ENCODE results near the gene EHD1. TPM values are rescaled to one million over a fixed set of nuclear protein-coding genes. Genes with fewer than 3 reads are reported as not detected.
A peak's percentile ranks its signal among the peaks of the same experiment; 100 is the strongest.

EHD1 gene
- total RNA-seq, 1 donor from 2014 or later, result 86.8 TPM

DNA sequence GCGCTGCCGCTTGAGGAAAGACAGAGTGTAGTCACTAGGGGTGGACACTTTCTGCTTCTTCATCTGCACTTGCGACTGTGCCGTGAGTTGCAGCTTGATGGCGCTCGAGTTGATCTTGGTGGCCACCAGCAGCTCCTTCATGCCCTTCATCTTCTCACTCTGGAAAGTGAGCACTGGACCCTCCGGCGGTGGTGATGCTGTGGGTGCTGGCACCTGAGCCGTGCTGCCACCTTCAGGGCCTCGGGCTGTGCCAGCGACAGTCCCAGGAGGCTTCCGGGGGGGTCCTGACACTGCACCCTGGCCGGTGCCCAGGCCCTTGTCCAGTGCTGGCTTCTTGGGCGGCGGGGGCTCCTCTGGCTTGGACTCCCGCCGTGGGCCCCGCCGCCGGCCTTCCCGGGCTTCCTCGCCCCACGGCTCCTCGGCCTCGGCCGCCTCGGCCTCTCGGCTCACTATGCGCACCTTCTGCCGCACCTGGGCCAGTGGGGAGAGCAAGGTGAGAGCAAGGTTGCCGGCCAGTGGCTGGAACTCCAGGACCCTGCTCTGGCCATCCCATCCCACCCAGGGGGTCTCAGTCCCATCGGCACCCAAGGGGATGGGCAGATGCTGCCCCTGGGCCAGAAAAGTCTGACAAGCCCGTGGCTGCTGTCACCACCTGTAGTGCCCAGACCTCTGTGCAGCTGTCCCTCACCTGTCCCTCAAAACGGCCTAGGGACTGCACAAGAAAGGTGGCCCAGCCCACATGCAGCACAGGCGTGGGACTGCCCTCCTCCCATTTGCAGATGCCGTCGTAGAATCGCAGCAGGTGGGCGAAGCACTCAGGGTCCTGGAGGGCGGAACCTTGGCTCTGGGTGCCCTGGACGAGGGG is 73.8 kb downstream of the EHD1 start:
- Mint-ChIP-seq H3K27me3 (ENCODE audit: low read depth) (no peaks in the 10 kb centered on the region), H3K27ac (no peak overlapping the region), H3K9me3 (no peaks in the 10 kb centered on the region), H3K36me3 (peaks cover 13% of the 10 kb centered on the region), H3K4me3 (peak overlapping the region; percentile 88), H3K4me1 (peaks cover 15% of the 10 kb centered on the region)
- DNase-seq (ENCODE audit: low spot score in 2 of 2, unreplicated experiment in 2 of 2), result no peak
- TF ChIP-seq, protein P1, sequence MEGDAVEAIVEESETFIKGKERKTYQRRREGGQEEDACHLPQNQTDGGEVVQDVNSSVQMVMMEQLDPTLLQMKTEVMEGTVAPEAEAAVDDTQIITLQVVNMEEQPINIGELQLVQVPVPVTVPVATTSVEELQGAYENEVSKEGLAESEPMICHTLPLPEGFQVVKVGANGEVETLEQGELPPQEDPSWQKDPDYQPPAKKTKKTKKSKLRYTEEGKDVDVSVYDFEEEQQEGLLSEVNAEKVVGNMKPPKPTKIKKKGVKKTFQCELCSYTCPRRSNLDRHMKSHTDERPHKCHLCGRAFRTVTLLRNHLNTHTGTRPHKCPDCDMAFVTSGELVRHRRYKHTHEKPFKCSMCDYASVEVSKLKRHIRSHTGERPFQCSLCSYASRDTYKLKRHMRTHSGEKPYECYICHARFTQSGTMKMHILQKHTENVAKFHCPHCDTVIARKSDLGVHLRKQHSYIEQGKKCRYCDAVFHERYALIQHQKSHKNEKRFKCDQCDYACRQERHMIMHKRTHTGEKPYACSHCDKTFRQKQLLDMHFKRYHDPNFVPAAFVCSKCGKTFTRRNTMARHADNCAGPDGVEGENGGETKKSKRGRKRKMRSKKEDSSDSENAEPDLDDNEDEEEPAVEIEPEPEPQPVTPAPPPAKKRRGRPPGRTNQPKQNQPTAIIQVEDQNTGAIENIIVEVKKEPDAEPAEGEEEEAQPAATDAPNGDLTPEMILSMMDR (IDR thresholded peaks at IDR 0.05; ENCODE audit: unreplicated experiment), result no peak

DNA sequence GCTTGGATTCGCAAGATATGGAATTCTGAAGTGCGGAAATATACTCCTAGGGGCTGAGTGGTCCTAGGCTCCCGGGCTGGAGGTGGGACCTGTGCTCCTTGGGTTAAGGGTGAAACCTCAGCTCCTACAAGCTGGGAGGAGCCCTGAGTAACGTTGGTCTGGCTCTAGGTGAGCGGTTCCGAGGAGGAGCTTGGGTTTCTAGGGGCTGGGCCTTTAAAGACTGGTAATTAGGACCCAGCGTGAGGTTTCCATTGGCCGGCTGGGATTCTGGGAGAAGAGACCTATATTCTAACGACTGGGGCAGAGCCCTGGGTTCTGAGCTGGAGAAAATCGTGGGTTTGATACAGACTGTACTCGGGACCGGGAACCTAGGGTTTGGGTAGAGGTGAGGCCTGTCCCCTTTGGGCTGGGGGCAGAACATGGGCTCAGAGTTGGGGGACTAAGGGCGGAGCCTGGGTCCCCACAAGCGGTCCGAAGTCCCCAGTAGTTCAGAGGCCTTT is 74.5 kb downstream of the EHD1 start:
- H3K27me3 Mint-ChIP-seq (ENCODE audit: low read depth), result no peaks in the 10 kb centered on the region
- TF ChIP-seq, protein P1 (IDR thresholded peaks at IDR 0.05; ENCODE audit: unreplicated experiment), result no peak
- DNase-seq (ENCODE audit: low spot score in 2 of 2, unreplicated experiment in 2 of 2), result no peak

DNA sequence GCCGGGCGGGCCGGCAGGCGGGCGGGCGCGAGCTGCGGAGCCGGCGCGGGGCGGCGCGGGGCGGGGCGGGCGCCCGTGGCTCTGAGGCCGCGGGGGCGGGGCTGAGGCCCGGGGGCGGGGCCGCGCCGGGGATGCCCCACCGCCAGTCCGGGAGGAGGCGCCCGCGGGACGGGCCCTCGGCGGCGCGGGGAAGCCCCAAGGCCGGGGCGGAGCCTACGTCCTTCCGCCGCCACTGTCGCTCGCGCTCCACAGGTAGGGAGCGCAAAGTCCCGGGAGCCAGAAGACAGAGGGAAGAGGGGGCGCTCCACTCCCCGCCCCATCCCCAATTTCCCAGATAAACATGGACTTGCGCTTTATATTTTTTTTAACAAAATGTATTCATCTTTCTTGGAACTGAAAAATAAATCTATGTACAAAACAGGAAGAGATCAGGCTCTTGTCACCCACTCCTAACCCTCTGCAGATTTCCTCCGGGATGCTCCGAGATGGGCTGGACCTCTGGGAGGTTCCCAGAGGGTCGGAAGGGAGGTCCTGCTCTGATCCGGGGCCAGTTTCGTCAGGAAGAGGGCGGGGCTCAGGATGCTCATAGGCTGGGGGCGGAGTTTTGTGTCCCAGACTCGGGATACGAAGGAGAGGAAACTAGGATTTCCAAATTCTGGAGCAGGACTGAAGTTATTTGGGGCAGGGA is 75.1 kb downstream of the EHD1 start, which contains the start of gene MAP4K2:
Gene MAP4K2, minus strand, starts transcription at position 57 of the 688 bp plus-strand sequence. CDS start 65 bp downstream, outside the sequence.
- peaks cover 13% of the 10 kb centered on the region for H3K36me3 Mint-ChIP-seq
- H3K27ac Mint-ChIP-seq, result peak within 1 kb of the TSS; percentile 97
- peak within 1 kb of the TSS; percentile 88 for H3K4me3 Mint-ChIP-seq
- H3K27me3 Mint-ChIP-seq (ENCODE audit: low read depth), result no peaks in the 10 kb centered on the region
- TF ChIP-seq, protein P1 (IDR thresholded peaks at IDR 0.05; ENCODE audit: unreplicated experiment), result no peak
- H3K9me3 Mint-ChIP-seq, result no peaks in the 10 kb centered on the region
- peak; percentile 87 to 91 for DNase-seq (ENCODE audit: low spot score in 2 of 2, unreplicated experiment in 2 of 2)
- peaks cover 10% of the 10 kb centered on the region for H3K4me1 Mint-ChIP-seq

More for the DNA sequence above, 74.5 kb downstream of the EHD1 start:
- Mint-ChIP-seq H3K9me3 (no peaks in the 10 kb centered on the region), H3K4me3 (peak overlapping the region; percentile 88), H3K27ac (peak overlapping the region; percentile 97), H3K36me3 (peaks cover 13% of the 10 kb centered on the region), H3K4me1 (peaks cover 10% of the 10 kb centered on the region)

DNA sequence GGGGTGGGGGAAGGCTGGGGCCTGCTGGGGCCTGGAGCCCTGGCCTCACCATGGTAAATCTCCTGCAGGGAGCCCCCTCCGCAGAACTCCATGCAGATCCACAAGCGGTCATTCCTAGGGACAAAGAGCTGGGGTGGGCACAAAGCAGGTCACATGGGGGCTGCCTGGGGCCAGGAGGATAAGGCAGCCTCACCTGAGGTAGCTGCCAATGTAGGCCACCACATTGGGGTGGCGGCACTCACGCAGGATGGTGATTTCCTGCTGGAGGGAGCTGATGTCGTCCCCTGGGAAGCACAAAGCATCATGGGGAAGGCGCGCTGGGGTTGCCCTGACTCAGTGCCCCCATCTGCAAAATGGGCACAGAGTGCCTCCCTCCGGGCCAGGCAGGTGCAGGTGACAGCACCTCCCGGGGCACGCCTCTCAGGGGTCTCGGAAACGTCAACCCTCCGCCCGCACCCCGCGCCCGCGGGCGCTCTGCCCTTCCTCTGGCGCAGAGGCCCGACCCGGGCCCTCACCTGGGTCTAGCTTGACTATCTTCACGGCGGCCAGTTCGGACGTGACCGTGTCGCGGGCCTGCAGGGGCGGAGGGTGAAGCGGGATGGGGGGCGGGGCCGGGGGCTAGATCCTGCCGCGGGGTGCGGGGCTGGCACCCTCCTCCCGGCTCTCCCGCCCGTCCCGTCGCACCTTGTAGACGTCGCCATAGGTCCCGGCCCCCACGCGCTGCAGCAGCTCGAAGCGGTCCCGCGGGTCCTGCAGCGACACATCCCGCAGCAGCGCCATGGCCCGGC is 75.9 kb downstream of the EHD1 start:
- DNase-seq (ENCODE audit: low spot score in 2 of 2, unreplicated experiment in 2 of 2), result no peak
- Mint-ChIP-seq H3K4me3 (peak overlapping the region; percentile 65), H3K36me3 (peaks cover 13% of the 10 kb centered on the region), H3K27me3 (ENCODE audit: low read depth) (no peaks in the 10 kb centered on the region), H3K27ac (no peak overlapping the region), H3K4me1 (peaks cover 10% of the 10 kb centered on the region), H3K9me3 (no peaks in the 10 kb centered on the region)
- TF ChIP-seq, protein P1 (IDR thresholded peaks at IDR 0.05; ENCODE audit: unreplicated experiment), result no peak

Small RNA genes within 50 kb of the gene (microRNA-seq; reads per million reads assigned to microRNA genes)
- gene MIR6749, result not detected
- 3.5 reads per million, percentile 9 among the genes with 10 or more reads in this experiment for gene MIR6750

Other genes starting within 250 kb of the EHD1 start
- gene NRXN2, start 155.4 kb downstream of the EHD1 start, total RNA-seq, result 9.8 to 14.0 TPM (median 12.0 TPM) in 3 replicates
- gene RASGRP2, start 134.5 kb downstream of the EHD1 start, total RNA-seq, result 1.4 to 2.0 TPM (median 1.8 TPM) in 3 replicates
- gene PYGM, start 118.6 kb downstream of the EHD1 start, total RNA-seq, result 6.4 to 7.6 TPM (median 7.1 TPM) in 3 replicates
- 529 to 536 TPM (median 533 TPM) in 3 replicates for gene SF1, start 100.1 kb downstream of the EHD1 start, total RNA-seq
- 23.7 to 25.8 TPM (median 25.0 TPM) in 3 replicates for gene MAP4K2, start 75.4 kb downstream of the EHD1 start, total RNA-seq
- 44.5 to 45.4 TPM (median 44.9 TPM) in 3 replicates for gene MEN1, start 68.1 kb downstream of the EHD1 start, total RNA-seq
- 24.6 to 30.1 TPM (median 25.0 TPM) in 3 replicates for gene CDC42BPG, start 34.0 kb downstream of the EHD1 start, total RNA-seq
- 29.8 to 32.9 TPM (median 31.7 TPM) in 3 replicates for gene ATG2A, start 38.6 kb upstream of the EHD1 start, total RNA-seq
- 12.3 to 14.4 TPM (median 13.5 TPM) in 3 replicates for gene PPP2R5B, start 46.1 kb upstream of the EHD1 start, total RNA-seq
- gene GPHA2, start 57.3 kb upstream of the EHD1 start, total RNA-seq, result not detected in 3 replicates
- not detected in 3 replicates for gene MAJIN, start 93.5 kb upstream of the EHD1 start, total RNA-seq
- 1.5 to 1.9 TPM (median 1.7 TPM) in 3 replicates for gene BATF2, start 118.3 kb upstream of the EHD1 start, total RNA-seq
- 79.9 to 87.3 TPM (median 84.4 TPM) in 3 replicates for gene ARL2, start 135.5 kb upstream of the EHD1 start, total RNA-seq
- 19.2 to 21.0 TPM (median 20.8 TPM) in 3 replicates for gene SNX15, start 148.8 kb upstream of the EHD1 start, total RNA-seq
- gene SAC3D1, start 162.6 kb upstream of the EHD1 start, total RNA-seq, result 15.3 to 16.3 TPM (median 16.1 TPM) in 3 replicates
- 1.2 to 1.8 TPM (median 1.5 TPM) in 3 replicates for gene NAALADL1, start 179.9 kb upstream of the EHD1 start, total RNA-seq
- gene CDCA5, start 205.4 kb upstream of the EHD1 start, total RNA-seq, result 16.4 to 17.0 TPM (median 16.5 TPM) in 3 replicates
- 43.4 to 46.2 TPM (median 45.7 TPM) in 3 replicates for gene ZFPL1, start 205.6 kb upstream of the EHD1 start, total RNA-seq
- gene VPS51, start 217.6 kb upstream of the EHD1 start, total RNA-seq, result 95.7 to 114 TPM (median 113 TPM) in 3 replicates
- gene TM7SF2, start 233.3 kb upstream of the EHD1 start, total RNA-seq, result 73.4 to 75.6 TPM (median 74.2 TPM) in 3 replicates
- gene ZNHIT2, start 239.1 kb upstream of the EHD1 start, total RNA-seq, result 6.7 to 7.5 TPM (median 7.3 TPM) in 3 replicates
- 710 to 765 TPM (median 760 TPM) in 3 replicates for gene FAU, start 243.5 kb upstream of the EHD1 start, total RNA-seq
- 41.3 to 45.3 TPM (median 43.8 TPM) in 3 replicates for gene MRPL49, start 243.7 kb upstream of the EHD1 start, total RNA-seq

All from mesothelial cell of epicardium (in vitro differentiated cells).